Effector memory CD4-positive, alpha-beta T cell (primary cell): ENCODE results near the gene SNPH.

Experiments used
- DNase-seq, 3 donors: peaks; one replicate each; pipeline ENCODE4 v3.0.0-alpha.2; 2020
- H3K27ac ChIP-seq: 2 replicates; pipeline ENCODE4 v1.7.0; 2013; ENCODE audit warnings: mild to moderate bottlenecking, low read length, moderate library complexity; ENCODE audit not compliant: insufficient read depth, poor library complexity, severe bottlenecking
- H3K27me3 ChIP-seq: replicated peaks from 2 replicates; pipeline ENCODE4 v1.7.0; 2013; ENCODE audit warnings: mild to moderate bottlenecking, low read length; ENCODE audit not compliant: insufficient read depth, control insufficient read depth, poor library complexity, severe bottlenecking
- H3K36me3 ChIP-seq: 2 replicates; pipeline ENCODE4 v1.7.0; 2013; ENCODE audit warnings: mild to moderate bottlenecking, low read length, moderate library complexity; ENCODE audit not compliant: control insufficient read depth, insufficient read depth
- H3K4me1 ChIP-seq: 2 replicates; pipeline ENCODE4 v1.7.0; 2013; ENCODE audit warnings: low read length, mild to moderate bottlenecking; ENCODE audit not compliant: control insufficient read depth, insufficient read depth, poor library complexity, severe bottlenecking
- H3K4me3 ChIP-seq: 2 replicates; pipeline ENCODE4 v1.7.0; 2013; ENCODE audit warnings: low read length, low read depth, mild to moderate bottlenecking; ENCODE audit not compliant: insufficient read depth, poor library complexity, severe bottlenecking
- H3K9me3 ChIP-seq: 2 replicates; pipeline ENCODE4 v1.7.0; 2013; ENCODE audit warnings: mild to moderate bottlenecking, low read length, moderate library complexity; ENCODE audit not compliant: control insufficient read depth

Gene SNPH

DNA sequence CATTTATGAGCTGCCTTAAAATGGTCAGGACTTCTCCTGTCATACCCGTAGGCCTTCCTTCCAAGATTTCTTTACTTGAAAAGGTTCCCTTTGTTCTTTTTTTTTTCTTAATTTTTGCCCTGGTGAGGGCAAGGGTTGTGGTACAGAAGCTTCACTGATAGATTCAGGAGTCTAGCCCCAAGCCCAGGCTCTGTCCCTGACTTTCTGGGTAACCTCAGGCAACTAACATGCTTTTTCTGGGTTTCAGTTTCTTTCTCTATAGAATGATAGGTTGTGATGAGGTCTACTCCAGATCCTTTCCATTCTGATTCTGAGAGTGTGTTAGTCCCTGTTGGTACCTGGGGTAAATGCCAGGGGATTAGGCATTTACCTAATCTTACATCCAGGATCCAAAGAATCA, 21.2 kb downstream of the SNPH start:
- Histone ChIP-seq H3K36me3 (no peaks in the 10 kb centered on the region), H3K4me1 (peaks cover 3% of the 10 kb centered on the region), H3K9me3 (no peaks in the 10 kb centered on the region), H3K27ac (no peak overlapping the region), H3K27me3 (no peaks in the 10 kb centered on the region), H3K4me3 (no peak overlapping the region)
- DNase-seq = no peak

DNA sequence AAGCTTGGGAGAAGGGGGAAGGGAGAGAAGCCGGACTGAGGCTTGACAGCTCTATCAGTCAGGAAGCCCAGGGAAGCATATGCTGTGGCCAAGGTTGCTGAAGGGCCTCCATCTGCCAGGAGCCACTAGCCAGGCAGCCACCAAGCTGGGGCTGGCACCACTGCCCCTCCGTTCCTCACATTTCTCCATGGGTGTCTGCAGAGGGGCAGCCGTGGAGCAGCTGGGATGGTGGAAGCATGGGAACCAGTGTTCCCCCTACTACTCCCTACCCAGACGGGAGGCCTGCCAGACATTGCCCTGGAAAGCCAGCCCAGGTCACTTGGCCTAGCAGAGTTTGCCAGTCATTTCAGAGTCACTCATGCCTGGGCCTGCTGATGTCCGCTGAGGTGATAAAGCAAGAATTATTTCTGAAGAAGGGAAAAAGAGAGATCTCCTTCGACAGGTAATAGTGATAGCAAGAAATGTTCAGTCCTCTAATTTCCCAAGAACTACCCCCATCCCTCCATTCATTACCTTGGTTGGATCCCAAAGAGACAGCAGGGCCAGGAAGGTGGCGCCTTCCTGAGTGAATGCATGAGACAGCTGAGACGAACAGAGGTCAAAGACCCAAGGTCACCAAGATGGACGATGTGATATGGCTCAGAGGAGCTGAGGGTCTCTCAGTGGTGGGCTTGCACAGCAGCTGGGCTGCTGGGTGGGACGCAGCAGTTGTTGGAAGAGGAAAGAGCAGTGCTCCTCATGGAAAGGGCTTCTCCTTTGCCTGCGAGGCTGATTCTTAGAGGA, 21.9 kb downstream of the SNPH start:
- Histone ChIP-seq H3K4me3 (no peak overlapping the region), H3K27ac (no peak overlapping the region), H3K27me3 (no peaks in the 10 kb centered on the region), H3K4me1 (peaks cover 3% of the 10 kb centered on the region), H3K36me3 (no peaks in the 10 kb centered on the region), H3K9me3 (no peaks in the 10 kb centered on the region)
- no peak for DNase-seq

DNA sequence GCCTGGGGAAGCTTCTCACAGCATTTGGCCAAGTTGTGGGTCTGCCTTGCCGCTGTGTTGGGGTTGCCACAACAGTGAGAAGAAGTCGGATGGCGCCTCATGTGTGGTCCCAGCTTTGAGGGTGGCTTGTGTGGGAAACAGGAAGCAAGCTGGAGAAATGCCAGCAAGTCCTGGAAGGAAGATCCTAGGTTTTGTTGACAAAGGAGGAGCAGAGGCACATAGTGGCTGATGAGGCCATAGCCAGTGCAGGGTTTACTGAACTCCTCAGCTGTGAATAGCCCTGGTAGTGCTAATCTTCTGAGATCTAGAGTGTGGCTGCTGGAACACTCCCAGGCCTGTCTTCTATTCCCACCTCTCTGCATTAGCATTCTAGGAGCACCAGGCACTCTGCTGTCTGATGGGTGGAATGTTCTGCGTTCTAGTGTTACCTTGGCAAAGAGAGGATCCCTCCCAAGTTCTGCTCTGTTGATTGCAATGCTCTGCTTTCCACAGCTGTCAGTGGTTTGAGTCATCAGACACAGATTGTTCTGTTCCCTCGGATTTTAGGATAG, 25.2 kb downstream of the SNPH start:
- H3K9me3 ChIP-seq = no peaks in the 10 kb centered on the region
- no peak overlapping the region for H3K27ac ChIP-seq
- no peak for DNase-seq

DNA sequence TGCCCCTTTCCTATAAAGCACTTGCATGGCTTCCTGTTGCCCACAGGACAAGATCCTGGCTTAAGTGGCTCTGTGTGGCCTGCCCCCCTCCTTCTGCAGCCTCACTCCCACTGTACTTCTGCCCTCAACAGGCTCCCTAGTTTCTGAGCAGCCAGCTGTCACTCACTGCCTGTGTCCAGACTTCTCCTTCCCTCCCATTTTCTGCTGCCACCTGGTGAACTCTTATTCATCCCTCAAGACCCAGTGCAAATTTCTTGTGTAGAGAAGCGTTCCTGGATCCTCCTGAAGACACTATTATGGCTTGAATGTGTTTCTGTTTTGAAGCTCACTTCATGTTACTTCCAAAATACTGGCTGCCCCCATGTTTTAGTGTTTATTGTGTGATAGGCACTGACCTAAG, 26.5 kb downstream of the SNPH start:
- no peaks in the 10 kb centered on the region for H3K4me1 ChIP-seq
- no peak overlapping the region for H3K27ac ChIP-seq
- H3K27me3 ChIP-seq = no peaks in the 10 kb centered on the region
- no peaks in the 10 kb centered on the region for H3K36me3 ChIP-seq
- no peaks in the 10 kb centered on the region for H3K9me3 ChIP-seq
- no peak overlapping the region for H3K4me3 ChIP-seq
- no peak for DNase-seq

More for the DNA sequence above, 25.2 kb downstream of the SNPH start:
- no peaks in the 10 kb centered on the region for H3K4me1 ChIP-seq
- no peaks in the 10 kb centered on the region for H3K36me3 ChIP-seq
- H3K4me3 ChIP-seq = no peak overlapping the region
- no peaks in the 10 kb centered on the region for H3K27me3 ChIP-seq

DNA sequence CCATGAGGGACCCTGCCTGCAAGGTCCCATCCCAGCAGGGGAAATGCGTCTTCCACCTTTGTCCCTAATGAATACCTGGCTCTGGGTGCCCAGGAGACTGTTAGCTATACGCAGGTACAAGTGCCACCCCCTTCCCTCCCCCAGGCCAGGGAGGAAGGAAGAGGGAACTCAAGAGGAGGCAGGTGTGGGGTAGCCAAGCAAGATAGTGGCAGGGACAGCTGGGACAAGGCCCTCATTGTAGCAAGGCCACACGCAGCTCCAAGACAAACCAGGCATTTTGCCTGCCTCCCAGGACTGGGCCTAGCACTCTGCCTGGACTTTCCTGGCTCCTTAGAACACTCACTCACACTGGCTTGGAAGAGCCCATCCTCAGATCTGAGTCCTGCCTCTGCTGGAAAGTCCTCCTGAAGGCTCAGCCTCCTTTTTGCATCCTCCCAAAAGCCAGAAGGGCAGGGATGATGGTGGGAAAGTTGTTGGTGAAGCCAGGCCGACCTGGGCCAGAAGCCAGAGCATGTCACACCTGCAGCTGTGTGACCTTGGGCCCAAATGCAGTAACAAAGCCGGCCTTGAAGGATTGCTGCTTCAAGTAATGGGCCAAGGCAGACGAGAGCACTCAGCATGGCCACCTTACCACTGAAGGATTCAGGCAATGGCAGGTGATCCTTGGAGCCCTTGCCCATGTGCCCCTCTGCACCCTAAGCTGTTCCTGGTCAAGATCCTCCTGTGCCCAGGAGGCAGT, 27.7 kb downstream of the SNPH start:
- no peaks in the 10 kb centered on the region for H3K36me3 ChIP-seq
- DNase-seq = no peak
- no peaks in the 10 kb centered on the region for H3K4me1 ChIP-seq
- no peak overlapping the region for H3K27ac ChIP-seq
- no peaks in the 10 kb centered on the region for H3K27me3 ChIP-seq
- no peaks in the 10 kb centered on the region for H3K9me3 ChIP-seq
- no peak overlapping the region for H3K4me3 ChIP-seq

DNA sequence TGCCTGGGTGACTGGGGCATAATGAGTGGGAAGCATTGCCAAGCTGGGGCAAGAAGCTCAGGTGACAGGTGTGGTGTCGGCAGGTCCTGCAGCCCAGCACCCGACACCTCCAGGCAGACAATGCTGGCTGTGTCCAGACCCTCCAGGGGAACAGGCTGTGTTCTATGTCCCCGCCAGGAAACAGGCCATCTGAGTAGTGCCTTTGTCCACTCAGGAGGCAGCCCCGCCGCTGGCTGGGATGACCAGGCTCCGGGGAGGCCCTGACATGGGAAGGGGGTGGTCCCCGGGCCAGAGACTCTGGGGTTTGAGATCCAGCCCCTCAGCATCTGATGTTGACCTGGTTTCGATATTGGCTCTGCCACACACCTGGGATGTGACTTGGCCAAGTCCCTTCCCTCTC, 28.4 kb downstream of the SNPH start:
- H3K27me3 ChIP-seq = no peaks in the 10 kb centered on the region
- DNase-seq = no peak
- no peak overlapping the region for H3K4me3 ChIP-seq
- no peaks in the 10 kb centered on the region for H3K36me3 ChIP-seq
- no peaks in the 10 kb centered on the region for H3K9me3 ChIP-seq
- no peak overlapping the region for H3K27ac ChIP-seq
- H3K4me1 ChIP-seq = no peaks in the 10 kb centered on the region

DNA sequence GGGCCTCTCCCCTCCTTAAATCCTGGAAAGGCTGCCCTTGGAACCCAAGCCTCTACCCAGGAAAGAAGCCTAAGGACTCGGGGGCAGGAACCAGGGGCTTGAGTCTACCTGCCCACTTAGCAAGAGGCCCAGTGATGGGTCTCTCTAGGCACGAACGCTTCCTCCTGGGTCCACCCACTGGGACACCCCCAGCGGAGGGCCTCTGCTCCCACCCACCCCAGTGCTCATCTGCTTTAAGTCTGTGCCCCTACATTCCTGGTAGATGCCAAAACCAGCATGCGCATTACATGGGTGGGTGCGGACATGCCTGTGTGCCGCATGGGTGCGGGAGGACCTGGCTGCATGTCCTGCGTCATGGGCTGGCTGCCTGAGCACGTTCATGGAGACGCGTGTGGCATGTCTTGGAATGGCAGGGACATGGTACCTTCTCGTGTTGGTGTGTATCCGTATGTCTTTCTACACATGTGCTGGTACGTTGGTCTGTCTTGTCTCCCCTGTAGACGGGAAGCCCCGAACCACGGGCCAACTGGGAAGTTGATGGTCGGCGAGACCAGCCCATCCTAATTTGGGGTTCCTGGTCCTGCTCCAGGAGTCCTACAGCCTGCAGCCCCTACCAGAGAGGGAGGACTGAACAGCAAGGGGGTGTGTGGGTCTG, 29.3 kb downstream of the SNPH start:
- H3K27me3 ChIP-seq = no peaks in the 10 kb centered on the region

DNA sequence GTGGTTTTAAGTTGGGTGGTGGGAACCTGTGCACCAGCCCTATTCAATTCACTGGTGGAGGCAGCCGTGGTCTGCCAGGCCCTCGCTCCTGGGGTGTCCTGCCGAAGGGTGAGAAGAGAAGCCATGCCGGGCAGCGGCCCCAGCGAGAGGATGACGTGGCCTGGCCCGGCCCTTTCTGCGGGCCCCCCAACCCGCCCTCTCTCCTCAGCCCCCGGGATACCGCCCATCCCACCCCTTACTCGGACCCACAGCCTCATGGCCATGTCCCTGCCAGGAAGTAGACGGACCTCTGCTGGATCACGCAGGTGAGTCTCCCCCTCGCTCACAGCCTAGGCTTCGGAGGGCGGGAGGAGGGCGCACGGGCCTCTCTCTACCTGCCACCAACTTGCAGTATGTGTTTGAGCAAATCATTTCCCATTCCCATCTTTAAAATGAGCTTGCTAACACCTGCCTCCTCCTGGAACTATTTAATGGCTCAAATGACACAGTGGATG, 30.1 kb downstream of the SNPH start:
- H3K4me3 ChIP-seq = no peak overlapping the region
- no peaks in the 10 kb centered on the region for H3K9me3 ChIP-seq
- no peak for DNase-seq
- H3K27me3 ChIP-seq = no peaks in the 10 kb centered on the region
- no peaks in the 10 kb centered on the region for H3K36me3 ChIP-seq
- H3K27ac ChIP-seq = no peak overlapping the region
- H3K4me1 ChIP-seq = peaks cover 13% of the 10 kb centered on the region

More for the DNA sequence above, 29.3 kb downstream of the SNPH start:
- Histone ChIP-seq H3K9me3 (no peaks in the 10 kb centered on the region), H3K36me3 (no peaks in the 10 kb centered on the region), H3K27ac (no peak overlapping the region), H3K4me3 (no peak overlapping the region), H3K4me1 (peaks cover 5% of the 10 kb centered on the region)
- no peak for DNase-seq

DNA sequence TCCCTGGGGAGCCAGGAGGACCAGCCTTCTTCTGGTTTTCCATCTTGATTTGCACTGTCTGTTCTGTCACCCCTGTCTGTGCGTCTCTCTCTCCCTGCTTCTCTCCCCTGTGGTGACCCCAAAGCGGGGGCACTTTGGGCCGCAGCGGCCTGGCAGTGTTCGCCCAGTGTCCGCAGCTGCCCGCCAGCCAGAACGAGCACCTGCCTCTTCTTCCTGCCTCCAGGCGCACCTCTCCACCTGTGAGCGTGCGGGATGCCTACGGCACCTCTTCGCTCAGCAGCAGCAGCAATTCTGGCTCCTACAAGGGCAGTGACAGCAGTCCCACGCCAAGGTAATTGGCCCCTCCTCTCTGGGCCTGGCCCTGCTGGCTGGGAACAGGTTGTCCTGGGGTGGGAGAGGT, 30.8 kb downstream of the SNPH start:
- Histone ChIP-seq H3K4me3 (no peak overlapping the region), H3K27me3 (no peaks in the 10 kb centered on the region), H3K9me3 (no peaks in the 10 kb centered on the region), H3K27ac (no peak overlapping the region), H3K4me1 (peaks cover 16% of the 10 kb centered on the region), H3K36me3 (no peaks in the 10 kb centered on the region)
- no peak for DNase-seq
